ENCODE measurements around the gene KMT2A. TPM values are rescaled to one million over a fixed set of nuclear protein-coding genes. Genes with fewer than 3 reads are reported as not detected.

Gene KMT2A
- polyA plus RNA-seq, 5 donors, result 34.7 to 53.3 (median 49.3) TPM

Other genes starting within 250 kb of the KMT2A start
- 1 to 10 TPM; 4.5 to 8.4 (median 6.8) TPM for gene JAML, start 211.5 kb upstream of the KMT2A start, polyA plus RNA-seq (ENCODE audit: insufficient read depth in 1 of 5, insufficient read length in 5 of 5, low replicate concordance in 1 of 5)
- gene MPZL3, start 184.1 kb upstream of the KMT2A start, polyA plus RNA-seq (ENCODE audit: insufficient read depth in 1 of 5, insufficient read length in 5 of 5, low replicate concordance in 1 of 5), result 1 to 10 TPM; 5.5 to 9.2 (median 6.4) TPM
- 10 to 100 TPM; 53.8 to 83.6 (median 70.3) TPM for gene MPZL2, start 172.2 kb upstream of the KMT2A start, polyA plus RNA-seq (ENCODE audit: insufficient read depth in 1 of 5, insufficient read length in 5 of 5, low replicate concordance in 1 of 5)
- gene CD3E, start 131.8 kb upstream of the KMT2A start, polyA plus RNA-seq (ENCODE audit: insufficient read depth in 1 of 5, insufficient read length in 5 of 5, low replicate concordance in 1 of 5), result 1 to 10 TPM in 4 of 5 donors, under 1 TPM in 1; 0.66 to 2.6 (median 1.5) TPM
- gene CD3D, start 93.8 kb upstream of the KMT2A start, polyA plus RNA-seq (ENCODE audit: insufficient read depth in 1 of 5, insufficient read length in 5 of 5, low replicate concordance in 1 of 5), result 1 to 10 TPM in 3 of 5 donors, under 1 TPM in 1, not detected in 1; 0.67 to 1.6 (median 1.2) TPM
- gene CD3G, start 92.1 kb upstream of the KMT2A start, polyA plus RNA-seq (ENCODE audit: insufficient read depth in 1 of 5, insufficient read length in 5 of 5, low replicate concordance in 1 of 5), result 1 to 10 TPM in 1 of 5 donors, under 1 TPM in 4; 0.42 to 1.0 (median 0.58) TPM
- 10 to 100 TPM; 29.6 to 47.8 (median 44.1) TPM for gene UBE4A, start 76.9 kb upstream of the KMT2A start, polyA plus RNA-seq (ENCODE audit: insufficient read depth in 1 of 5, insufficient read length in 5 of 5, low replicate concordance in 1 of 5)
- 100 to 1,000 TPM; 349 to 500 (median 384) TPM for gene ATP5MG, start 34.9 kb upstream of the KMT2A start, polyA plus RNA-seq (ENCODE audit: insufficient read depth in 1 of 5, insufficient read length in 5 of 5, low replicate concordance in 1 of 5)
- gene TTC36, start 91.0 kb downstream of the KMT2A start, polyA plus RNA-seq (ENCODE audit: insufficient read depth in 1 of 5, insufficient read length in 5 of 5, low replicate concordance in 1 of 5), result 1 to 10 TPM in 3 of 5 donors, under 1 TPM in 2; 0.55 to 1.2 (median 1.1) TPM
- gene TMEM25, start 94.7 kb downstream of the KMT2A start, polyA plus RNA-seq (ENCODE audit: insufficient read depth in 1 of 5, insufficient read length in 5 of 5, low replicate concordance in 1 of 5), result 10 to 100 TPM; 19.2 to 26.2 (median 25.4) TPM
- gene IFT46, start 129.4 kb downstream of the KMT2A start, polyA plus RNA-seq (ENCODE audit: insufficient read depth in 1 of 5, insufficient read length in 5 of 5, low replicate concordance in 1 of 5), result 10 to 100 TPM; 37.3 to 48.8 (median 44.0) TPM
- 100 to 1,000 TPM; 153 to 171 (median 167) TPM for gene ARCN1, start 135.9 kb downstream of the KMT2A start, polyA plus RNA-seq (ENCODE audit: insufficient read depth in 1 of 5, insufficient read length in 5 of 5, low replicate concordance in 1 of 5)
- 100 to 1,000 TPM in 2 of 5 donors, 10 to 100 TPM in 3; 72.4 to 102 (median 87.0) TPM for gene PHLDB1, start 171.1 kb downstream of the KMT2A start, polyA plus RNA-seq (ENCODE audit: insufficient read depth in 1 of 5, insufficient read length in 5 of 5, low replicate concordance in 1 of 5)
- under 1 TPM; 0.08 to 0.35 (median 0.16) TPM for gene TREH, start 243.2 kb downstream of the KMT2A start, polyA plus RNA-seq (ENCODE audit: insufficient read depth in 1 of 5, insufficient read length in 5 of 5, low replicate concordance in 1 of 5)